NCI-H226 (cell line): Measurements from ENCODE around the gene SHCBP1L.

ENCODE experiments used
- DNase-seq: peaks from one replicate; pipeline ENCODE4 v3.0.0-alpha.2; 2015

Gene SHCBP1L

DNA sequence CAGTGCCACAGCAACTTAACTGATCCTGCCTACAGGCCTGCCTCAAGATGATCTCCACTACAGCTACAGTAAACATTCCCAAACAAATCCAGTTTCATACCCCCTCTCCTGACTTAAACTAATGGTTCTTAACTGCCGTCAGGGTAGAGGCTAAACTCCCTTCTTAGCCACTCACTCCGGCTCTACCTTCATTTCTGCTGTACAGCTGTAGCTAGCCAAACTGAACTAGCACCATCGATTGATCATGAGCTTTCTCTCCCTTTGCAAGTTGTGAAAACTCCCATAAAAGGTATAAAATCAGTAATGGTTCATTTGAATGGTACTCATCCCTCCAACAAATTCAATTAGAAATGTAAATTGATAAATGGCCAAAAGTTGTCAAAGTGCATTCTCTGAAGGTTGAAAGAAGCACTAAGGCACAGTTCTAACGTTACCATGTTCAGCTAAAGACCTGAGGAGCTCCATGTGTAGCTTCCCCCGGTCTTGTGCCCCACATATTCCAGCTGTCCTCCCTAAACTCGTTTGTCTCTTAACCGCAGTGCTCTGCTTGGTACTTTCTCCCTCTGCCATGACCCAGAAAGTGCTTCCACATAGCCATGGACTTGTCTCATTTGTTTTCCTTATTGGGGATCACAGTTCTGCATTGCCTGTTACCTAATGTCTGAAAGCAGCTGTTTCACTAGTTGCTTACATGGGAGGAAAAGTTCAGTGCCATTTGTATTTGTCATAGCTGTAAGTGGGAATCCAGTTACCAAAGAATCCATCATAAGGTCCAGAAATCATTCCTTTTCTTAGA lies 64.0 kb downstream of the SHCBP1L start:
- DNase-seq = no peak

DNA sequence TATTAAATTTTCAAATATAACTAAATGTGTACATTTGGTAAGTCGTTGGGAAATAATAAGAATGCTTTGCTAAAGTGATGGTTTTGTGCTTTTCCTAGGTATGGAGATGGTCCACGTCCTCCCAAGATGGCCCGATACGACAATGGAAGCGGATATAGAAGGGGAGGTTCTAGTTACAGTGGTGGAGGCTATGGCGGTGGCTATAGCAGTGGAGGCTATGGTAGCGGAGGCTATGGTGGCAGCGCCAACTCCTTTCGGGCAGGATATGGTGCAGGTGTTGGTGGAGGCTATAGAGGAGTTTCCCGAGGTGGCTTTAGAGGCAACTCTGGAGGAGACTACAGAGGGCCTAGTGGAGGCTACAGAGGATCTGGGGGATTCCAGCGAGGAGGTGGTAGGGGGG lies 66.0 kb downstream of the SHCBP1L start:
- DNase-seq = no peak

DNA sequence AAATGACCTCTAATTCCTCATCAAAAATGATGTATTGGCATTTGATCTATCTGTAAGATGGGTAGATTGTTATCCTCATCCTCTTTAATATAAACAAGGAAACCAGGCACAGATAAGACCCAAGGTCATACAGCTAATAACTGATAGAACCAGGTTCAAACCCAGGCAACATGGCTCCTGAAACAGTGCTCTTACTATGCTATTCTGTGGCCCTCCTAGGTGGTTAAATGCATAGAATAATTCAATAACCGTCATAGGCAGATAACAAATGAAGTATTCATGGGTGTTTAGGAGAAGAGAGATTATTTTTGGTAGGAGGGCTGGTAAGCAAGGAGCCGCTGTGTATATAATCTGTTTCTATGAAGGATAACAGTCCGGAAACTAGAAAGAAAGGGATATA lies 67.4 kb downstream of the SHCBP1L start:
- no peak for DNase-seq

- no peak for DNase-seq
Observed at GRCh38 chr1:182884872-182885271, 68.1 kb downstream of the SHCBP1L start.

DNA sequence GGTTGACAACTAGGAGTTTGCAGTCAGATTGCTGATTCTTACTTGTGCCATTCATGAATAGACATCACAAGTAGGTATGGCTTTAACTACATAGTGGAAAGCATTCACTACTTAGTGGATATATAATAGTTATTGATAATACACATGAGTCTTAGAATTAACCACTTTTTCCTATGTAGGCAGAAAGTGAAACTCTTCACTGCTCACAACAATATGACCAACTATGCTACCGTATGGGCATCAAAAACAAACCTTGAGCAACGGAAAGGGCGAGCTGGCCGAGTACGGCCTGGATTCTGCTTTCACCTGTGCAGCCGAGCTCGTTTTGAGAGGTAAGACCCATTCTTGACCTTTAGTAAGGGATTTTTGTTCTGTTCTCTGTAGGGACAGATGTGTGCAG lies 75.1 kb downstream of the SHCBP1L start:
- no peak for DNase-seq

- DNase-seq = no peak
Observed at GRCh38 chr1:182877331-182877730, 75.6 kb downstream of the SHCBP1L start.

DNA sequence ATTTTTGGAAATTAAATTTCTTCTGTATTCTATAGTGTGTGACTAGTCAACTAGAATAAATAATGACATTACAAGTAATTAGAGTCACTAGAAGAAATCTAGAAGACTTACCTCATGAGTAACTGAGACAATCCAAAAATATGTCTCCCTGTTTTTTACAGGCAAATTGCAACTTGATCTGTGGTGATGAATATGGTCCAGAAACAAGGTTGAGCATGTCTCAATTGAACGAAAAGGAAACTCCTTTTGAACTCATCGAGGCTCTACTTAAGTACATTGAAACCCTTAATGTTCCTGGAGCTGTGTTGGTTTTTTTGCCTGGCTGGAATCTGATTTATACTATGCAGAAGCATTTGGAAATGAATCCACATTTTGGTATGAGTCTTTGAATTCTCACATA lies 77.1 kb downstream of the SHCBP1L start:
- DNase-seq = no peak

DNA sequence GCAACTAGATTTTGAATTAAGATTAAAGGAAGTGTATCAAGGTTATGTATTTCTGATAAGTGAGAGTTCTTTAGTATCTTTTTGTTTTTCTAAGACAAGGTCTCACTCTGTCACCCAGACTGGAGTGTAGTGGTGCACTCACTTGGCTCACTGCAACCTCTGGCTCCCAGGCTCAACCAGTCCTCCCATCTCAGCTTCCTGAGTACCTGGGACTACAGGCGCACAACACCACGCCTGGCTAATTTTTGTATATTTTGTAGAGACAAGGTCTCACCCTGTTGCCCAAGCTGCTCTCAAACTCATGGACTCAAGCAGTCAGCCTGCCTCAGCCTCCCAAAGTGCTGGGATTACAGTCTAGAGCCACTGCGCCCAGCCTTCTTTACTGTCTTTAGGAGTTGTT lies 80.1 kb downstream of the SHCBP1L start:
- no peak for DNase-seq

DNA sequence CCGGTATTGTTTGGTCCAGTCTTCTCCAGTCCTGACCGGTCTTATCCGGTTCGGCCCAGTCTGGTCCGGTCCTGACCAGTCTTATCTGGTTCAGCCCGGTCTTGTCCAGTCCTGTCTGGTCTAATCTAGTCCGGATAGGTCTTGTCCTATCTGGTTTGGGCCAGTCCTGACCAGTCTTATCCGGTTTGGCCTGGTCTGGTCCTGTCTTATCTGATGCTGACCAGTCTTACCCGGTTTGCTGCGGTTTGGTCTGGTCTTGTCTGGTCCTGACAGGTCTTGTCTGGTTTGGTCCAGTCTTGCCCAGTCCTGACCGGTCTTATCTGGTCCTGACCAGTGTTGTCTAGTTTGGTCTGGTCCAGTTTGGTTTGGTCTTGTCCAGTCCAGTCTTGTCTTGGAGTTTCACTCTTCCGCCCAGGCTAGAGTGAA lies 83.7 kb downstream of the SHCBP1L start:
- no peak for DNase-seq

DNA sequence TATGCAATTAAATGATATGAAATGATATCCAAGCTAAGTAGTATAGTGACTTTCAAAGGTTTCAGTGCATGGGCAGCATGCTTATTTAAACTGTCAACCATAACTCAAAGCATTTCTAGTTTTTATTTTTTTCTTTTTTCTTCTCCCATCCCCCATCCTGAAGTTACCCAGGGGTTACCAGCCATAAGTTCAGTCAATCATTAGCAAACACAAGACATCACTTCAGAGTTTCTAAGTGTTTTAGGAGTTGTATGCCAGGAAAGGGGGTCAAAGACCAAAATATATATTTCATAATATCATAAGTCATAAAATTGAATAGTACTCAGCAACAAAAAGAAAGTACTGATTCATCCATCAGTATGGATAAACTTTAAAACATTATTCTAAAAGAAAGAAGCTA lies 85.1 kb downstream of the SHCBP1L start:
- no peak for DNase-seq

DNA sequence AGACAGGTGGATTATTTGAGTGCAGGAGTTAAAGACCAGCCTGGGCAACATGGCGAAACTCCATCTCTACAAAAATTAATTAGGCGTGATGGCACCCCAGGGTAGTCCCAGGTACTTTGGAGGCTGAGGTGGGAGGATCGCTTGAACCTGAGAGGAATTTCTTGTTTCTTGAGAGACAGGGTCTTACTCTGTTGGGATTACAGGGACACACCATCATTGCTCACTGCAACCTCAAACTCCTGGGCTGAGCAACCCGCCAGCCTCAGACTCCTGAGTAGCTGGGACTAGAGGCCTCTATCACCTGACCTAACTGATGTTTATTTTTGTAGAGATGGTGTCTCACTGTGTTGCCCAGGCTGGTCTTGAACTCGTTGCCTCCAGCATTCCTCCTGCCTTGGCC lies 89.0 kb downstream of the SHCBP1L start:
- no peak for DNase-seq

- DNase-seq = no peak
Observed at GRCh38 chr1:182862827-182863226, 90.1 kb downstream of the SHCBP1L start.

- DNase-seq = no peak
Observed at GRCh38 chr1:182861994-182862393, 91.0 kb downstream of the SHCBP1L start.

GRCh38 chr1:182860658-182861057 lies 92.3 kb downstream of the SHCBP1L start:
- no peak for DNase-seq

GRCh38 chr1:182857212-182857611 lies 95.8 kb downstream of the SHCBP1L start:
- no peak for DNase-seq

DNA sequence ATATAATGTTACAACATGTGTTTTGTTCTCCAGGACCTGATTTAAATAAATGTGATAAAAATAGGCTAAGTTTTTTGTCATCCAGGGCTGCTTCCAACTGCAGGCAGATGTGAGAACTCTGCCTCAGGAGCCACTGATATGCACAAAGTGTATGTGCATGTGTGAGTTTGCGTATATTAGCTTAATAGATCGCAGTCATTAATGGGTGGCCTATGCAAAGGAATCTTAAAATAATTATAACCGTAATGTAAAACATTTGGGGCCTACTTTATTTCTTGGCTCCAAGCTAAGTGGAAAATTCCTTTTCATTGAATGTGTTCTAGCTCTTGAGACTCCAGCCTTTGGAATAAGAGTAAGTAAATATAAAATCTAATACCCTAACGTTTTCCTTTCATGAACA lies 97.1 kb downstream of the SHCBP1L start:
- no peak for DNase-seq

DNA sequence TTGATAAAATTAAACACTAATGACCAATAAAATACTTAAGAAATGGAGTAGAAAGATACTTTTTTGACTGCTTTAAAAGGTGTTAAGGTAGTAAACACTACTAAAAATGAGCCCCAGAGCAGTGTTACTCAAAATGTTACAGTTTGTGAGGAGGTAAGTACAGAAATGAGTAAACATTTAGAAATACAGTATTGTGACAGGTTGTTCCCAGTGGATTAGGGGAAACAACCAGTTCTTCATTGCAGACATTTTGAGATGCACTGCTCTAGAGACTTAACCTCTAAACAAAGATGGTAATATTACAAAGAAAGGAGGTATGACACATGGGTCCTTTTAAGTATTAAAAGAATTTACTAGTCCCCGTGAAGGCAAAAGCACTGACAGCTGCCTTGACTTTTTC lies 101.1 kb downstream of the SHCBP1L start:
- no peak for DNase-seq

DNA sequence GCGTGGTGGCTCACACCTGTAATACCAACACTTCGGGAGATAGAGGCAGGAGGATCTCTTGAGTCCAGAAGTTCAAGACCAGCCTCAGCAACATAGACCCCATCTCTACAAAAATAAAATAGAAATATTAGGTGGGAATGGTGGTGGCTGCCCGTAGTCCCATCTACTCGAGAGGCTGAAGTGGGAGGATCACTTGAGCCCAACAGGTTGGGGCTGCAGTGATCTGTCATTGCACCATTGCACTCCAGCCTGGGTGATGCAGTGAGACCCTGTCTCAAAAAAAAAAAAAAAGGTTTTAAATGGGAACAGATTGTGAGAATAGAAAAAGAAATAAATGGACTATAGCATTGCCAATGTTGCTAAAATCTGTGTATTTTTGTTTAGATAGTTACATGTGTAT lies 102.6 kb downstream of the SHCBP1L start:
- no peak for DNase-seq
